ENCODE data around the gene FIBP. TPM values are rescaled to one million over a fixed set of nuclear protein-coding genes. Genes with fewer than 3 reads are reported as not detected.

FIBP gene
- total RNA-seq, 1 experiment from 2014 or later: 93.1 TPM

GRCh38 chr11:65883058-65883761 is 5.1 kb downstream of the FIBP start (continued):
- TF ChIP-seq ZSCAN18 (CRISPR knock-in tag; IDR thresholded peaks at IDR 0.05) (no peak), PRDM15 (CRISPR knock-in tag; IDR thresholded peaks at IDR 0.05) (no peak), KAT7 (CRISPR knock-in tag; IDR thresholded peaks at IDR 0.05; ENCODE audit: borderline replicate concordance) (no peak)

GRCh38 chr11:65882120-65883057 is 5.9 kb downstream of the FIBP start:
- CTCF ChIA-PET: interaction anchor here (0.7 to 2.7 kb wide), 2 partner anchors 23 to 106 kb away, joined by 3 to 12 read pairs; partner anchors contain the start of gene MUS81
- Mint-ChIP-seq H3K27ac (no peak overlapping the region), H3K27me3 (ENCODE audit: low read depth) (peaks cover 3% of the 10 kb centered on the region; the same call in 1 of the 2 replicates), H3K4me3 (no peak overlapping the region), H3K9me3 (no peaks in the 10 kb centered on the region), H3K4me1 (peaks cover 10% of the 10 kb centered on the region), H3K36me3 (peaks cover 38% of the 10 kb centered on the region)
- ATAC-seq (no peak), DNase-seq (ENCODE audit: low spot score) (no peak)
- POLR2A ChIA-PET: no interaction called here
- TF ChIP-seq JAZF1 (CRISPR knock-in tag; IDR thresholded peaks at IDR 0.05): no peak
- TF ChIP-seq HMGA2 (CRISPR knock-in tag; IDR thresholded peaks at IDR 0.05): no peak
- TF ChIP-seq ATF2 (CRISPR knock-in tag; IDR thresholded peaks at IDR 0.05; ENCODE audit: borderline replicate concordance, low read depth): no peak
- TF ChIP-seq NR3C1 (CRISPR knock-in tag; conservative IDR thresholded peaks at IDR 0.05; ENCODE audit: low read depth): no peak
- TF ChIP-seq RELA (CRISPR knock-in tag; IDR thresholded peaks at IDR 0.05; ENCODE audit: borderline replicate concordance): no peak
- TF ChIP-seq ZNF121 (CRISPR knock-in tag; IDR thresholded peaks at IDR 0.05): no peak
- TF ChIP-seq HMGXB4 (CRISPR knock-in tag; IDR thresholded peaks at IDR 0.05): no peak
- TF ChIP-seq AR (CRISPR knock-in tag; IDR thresholded peaks at IDR 0.05): no peak
- TF ChIP-seq ZMAT4 (CRISPR knock-in tag; IDR thresholded peaks at IDR 0.05): no peak
- no peak for TF ChIP-seq ERG (CRISPR knock-in tag; IDR thresholded peaks at IDR 0.05)
- no peak for TF ChIP-seq E2F1 (CRISPR knock-in tag; IDR thresholded peaks at IDR 0.05)
- no peak for TF ChIP-seq FOXK1 (CRISPR knock-in tag; IDR thresholded peaks at IDR 0.05)
- TF ChIP-seq SMAD3 (CRISPR knock-in tag; IDR thresholded peaks at IDR 0.05; ENCODE audit: borderline replicate concordance): no peak
